GM13977 (cell line): ENCODE results near the gene TSHZ1.

Experiments
- DNase-seq: peaks from one replicate; pipeline ENCODE4 v3.0.0; 2012; ENCODE audit warnings: low spot score
- in situ Hi-C: fragments of 300-500 bp; cut with MboI; formaldehyde crosslinking; loops from one replicate; pipeline ENCODE4 v1.12.0; 2022; ENCODE audit warnings: low sequenced_read_pairs, low pct_unique_long_range_greater_than_20kb, mixed read lengths, inconsistent platforms; ENCODE audit not compliant: unreplicated experiment
- TF ChIP-seq, protein P1 (sequence below): IDR thresholded peaks from 2 replicates; pipeline ENCODE4 v1.5.1; 2012; ENCODE audit warnings: mild to moderate bottlenecking, control low read depth; ENCODE audit not compliant: insufficient read depth; ENCODE audit errors: extremely low read depth, missing control alignments

Gene TSHZ1

DNA sequence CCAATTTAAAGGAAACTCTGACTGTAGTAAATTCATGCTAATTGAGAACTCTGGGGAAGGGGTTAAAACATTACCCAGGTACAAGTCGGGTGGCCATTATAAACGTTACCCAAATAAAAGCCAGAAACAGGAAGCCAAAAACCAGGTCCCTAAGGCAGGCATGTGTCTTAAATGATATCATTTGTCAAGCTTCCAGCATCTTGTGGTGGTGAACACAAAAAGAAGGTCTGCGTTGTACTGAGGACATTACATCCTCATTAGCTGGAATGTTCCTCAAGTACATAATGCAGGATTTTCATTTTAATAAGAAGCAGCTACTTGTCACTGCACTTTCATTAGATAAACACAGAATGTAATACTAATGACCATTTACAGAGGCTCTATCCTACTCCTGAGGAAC, 12.6 kb upstream of the TSHZ1 start:
- in situ Hi-C loops = no loop called here
- TF ChIP-seq, protein P1, sequence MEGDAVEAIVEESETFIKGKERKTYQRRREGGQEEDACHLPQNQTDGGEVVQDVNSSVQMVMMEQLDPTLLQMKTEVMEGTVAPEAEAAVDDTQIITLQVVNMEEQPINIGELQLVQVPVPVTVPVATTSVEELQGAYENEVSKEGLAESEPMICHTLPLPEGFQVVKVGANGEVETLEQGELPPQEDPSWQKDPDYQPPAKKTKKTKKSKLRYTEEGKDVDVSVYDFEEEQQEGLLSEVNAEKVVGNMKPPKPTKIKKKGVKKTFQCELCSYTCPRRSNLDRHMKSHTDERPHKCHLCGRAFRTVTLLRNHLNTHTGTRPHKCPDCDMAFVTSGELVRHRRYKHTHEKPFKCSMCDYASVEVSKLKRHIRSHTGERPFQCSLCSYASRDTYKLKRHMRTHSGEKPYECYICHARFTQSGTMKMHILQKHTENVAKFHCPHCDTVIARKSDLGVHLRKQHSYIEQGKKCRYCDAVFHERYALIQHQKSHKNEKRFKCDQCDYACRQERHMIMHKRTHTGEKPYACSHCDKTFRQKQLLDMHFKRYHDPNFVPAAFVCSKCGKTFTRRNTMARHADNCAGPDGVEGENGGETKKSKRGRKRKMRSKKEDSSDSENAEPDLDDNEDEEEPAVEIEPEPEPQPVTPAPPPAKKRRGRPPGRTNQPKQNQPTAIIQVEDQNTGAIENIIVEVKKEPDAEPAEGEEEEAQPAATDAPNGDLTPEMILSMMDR = no peak

DNA sequence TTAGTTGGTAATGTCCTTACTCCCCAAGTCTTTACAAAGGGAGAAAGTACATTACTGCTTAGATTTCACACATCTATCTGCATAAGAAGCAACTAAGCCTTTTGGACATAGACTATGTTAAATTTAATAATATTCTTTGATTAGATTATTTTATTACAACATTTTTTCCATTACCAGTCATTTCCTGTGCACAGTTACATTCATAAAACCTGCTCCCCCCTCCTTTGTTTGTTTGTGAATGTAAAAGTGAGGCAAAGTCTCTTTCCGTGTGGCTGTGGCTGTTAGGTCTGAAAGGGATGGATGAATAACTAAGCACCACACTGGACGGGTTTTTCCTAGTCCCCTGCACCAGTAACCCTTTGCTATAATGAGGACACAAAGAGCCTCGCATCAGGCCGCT, 11.3 kb upstream of the TSHZ1 start:
- in situ Hi-C loops = no loop called here
- TF ChIP-seq, protein P1 = no peak
- no peak for DNase-seq

More for the DNA sequence above, 12.6 kb upstream of the TSHZ1 start:
- DNase-seq = no peak

DNA sequence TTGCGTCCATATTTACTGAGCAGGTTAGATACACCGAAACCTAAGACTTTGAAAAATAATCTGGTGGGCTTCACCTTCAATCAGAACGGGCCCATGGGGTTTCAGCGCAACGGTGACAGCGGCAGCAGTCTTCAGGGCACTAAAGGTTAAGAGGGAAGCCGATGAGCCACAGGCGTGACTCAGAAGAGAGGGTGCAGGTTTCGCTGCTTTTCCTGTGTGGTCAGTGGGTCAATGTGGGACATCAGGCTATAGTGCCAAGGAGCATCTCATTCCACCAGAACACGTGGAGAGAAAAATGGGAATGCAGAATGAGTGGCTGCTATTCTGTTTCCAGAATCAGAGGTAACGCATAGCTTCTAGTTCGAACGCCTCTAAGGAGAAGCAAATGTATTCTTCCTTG, 10.5 kb upstream of the TSHZ1 start:
- TF ChIP-seq, protein P1 = no peak
- no peak for DNase-seq
- in situ Hi-C loops = no loop called here

DNA sequence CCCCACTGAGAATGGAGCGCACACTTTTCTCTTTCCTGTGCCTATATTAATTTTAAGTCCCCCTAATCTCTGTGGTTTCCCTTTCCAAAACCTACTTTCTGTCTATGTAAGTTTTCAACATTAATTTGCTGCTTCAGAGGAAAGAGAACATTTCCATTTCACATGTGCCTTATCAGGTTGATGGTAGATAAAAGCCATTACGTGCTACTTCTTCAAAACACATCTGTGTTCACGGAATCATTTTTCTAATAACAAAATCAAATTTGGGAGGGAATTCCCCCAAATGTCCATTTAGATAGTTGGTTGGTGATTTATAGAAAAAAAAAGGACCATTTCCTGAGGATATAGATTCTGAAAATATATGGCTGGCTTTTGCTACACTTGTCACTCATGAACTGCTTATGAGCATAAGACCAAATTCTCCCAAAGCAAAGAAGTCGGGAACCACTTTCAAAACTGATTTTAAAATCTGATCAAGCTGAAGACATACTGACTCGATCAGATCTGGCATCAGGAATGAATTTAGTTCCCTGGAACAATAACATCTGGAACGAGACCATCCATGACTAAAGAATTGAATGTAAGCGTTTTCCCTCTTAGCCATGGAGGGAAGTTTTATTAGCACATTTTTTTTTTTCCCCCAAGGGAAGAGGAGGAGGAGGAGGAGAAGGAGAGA, 9.9 kb upstream of the TSHZ1 start:
- DNase-seq = no peak
- TF ChIP-seq, protein P1 = no peak
- in situ Hi-C loops = no loop called here

DNA sequence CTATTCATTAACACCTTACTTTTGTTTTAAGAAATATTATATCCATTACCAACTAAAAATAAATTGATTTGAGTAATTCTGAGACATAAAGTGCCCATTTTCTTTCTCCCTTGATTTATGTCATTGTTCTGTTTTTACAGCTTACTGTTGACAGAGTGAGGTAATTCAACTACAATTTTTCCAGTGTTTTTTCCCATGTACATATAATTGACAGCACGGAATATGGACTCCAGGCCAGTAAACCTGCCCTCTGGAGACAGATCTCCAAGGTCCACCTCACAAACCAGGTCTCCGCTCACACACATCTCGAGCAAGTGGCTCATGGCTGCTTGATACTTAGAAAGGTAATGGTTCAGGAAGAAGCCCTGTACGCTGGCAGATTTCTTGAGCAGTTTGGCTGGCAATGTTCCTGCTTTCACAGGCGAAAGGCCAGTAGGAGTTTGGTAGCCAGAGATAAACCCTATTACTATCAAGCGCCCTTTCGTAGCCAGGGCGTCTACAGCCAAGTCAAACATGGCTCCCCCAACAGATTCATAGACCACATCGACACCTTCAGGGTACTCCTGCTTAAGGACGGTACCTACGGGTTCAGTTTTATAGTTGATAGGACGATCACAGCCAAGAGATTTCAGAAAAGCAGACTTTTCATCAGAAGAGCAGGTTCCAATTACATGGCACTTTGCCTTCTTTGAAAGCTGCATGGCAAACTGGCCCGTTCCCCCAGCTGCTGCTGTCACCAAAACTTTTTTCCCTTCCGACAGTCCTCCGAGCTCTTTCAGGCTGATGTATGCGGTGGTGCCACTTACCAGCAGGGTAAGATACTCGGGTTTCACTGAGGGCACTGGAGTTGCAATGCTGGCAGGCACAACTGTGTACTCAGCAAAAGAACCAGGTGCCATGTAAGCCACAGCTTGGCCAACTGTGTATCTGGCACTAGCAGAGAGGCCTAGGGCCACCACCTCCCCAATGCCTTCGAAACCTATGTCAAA, 9.0 kb upstream of the TSHZ1 start:
- no peak for DNase-seq
- in situ Hi-C loops = no loop called here
- TF ChIP-seq, protein P1 = no peak

DNA sequence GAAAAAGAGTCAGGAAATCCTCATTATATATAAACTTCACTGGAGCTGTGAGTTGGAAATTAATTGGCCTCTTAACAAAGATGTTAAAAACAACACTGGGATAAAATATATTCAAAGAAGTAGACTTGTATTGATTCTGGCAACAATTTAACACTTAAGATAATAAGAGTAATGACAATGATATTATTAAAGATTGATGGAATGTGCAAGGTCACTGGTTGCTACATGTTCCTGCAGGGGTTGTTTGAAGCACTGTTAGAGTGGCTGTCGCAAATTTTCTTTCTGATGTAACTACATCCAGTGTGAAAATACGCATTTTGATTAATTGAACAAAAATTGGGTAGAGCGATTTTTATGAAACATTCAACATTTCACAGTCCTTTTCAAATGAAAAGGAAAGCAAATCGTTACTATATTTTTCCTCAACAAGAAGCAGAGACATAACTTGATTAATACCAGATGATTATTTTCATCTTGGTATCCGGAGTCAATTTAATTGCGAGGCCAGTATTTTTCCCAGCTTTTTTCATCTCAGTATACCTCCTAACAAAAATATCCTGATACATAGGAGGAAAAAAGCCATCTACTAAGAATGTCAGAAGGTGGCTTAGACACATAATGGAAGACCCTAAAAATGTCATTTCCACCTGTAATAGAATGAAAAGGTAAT, 7.8 kb upstream of the TSHZ1 start:
- in situ Hi-C loops = no loop called here
- no peak for DNase-seq
- TF ChIP-seq, protein P1 = no peak
